Coronary artery (tissue), 2 donors: ENCODE results near the gene SIGLEC1.

Experiments
- DNase-seq: peaks from one replicate; pipeline ENCODE4 v3.0.0-alpha.2; 2017; ENCODE audit warnings: low spot score
- H3K27ac ChIP-seq, 2 donors: fragments of 200-600 bp; sonication (generic); one replicate each; pipeline ENCODE4 v1.5.1; 2016 to 2019
- H3K4me3 ChIP-seq: fragments of 200-600 bp; sonication (generic); 2 replicates; pipeline ENCODE4 v1.5.1; 2016; ENCODE audit warnings: mild to moderate bottlenecking, moderate library complexity
- TF ChIP-seq, protein P1 (sequence below): fragments of 200-600 bp; sonication (generic); IDR thresholded peaks from one replicate; pipeline ENCODE4 v1.5.1; 2019; ENCODE audit warnings: antibody characterized with exemption

The SIGLEC1 gene

DNA sequence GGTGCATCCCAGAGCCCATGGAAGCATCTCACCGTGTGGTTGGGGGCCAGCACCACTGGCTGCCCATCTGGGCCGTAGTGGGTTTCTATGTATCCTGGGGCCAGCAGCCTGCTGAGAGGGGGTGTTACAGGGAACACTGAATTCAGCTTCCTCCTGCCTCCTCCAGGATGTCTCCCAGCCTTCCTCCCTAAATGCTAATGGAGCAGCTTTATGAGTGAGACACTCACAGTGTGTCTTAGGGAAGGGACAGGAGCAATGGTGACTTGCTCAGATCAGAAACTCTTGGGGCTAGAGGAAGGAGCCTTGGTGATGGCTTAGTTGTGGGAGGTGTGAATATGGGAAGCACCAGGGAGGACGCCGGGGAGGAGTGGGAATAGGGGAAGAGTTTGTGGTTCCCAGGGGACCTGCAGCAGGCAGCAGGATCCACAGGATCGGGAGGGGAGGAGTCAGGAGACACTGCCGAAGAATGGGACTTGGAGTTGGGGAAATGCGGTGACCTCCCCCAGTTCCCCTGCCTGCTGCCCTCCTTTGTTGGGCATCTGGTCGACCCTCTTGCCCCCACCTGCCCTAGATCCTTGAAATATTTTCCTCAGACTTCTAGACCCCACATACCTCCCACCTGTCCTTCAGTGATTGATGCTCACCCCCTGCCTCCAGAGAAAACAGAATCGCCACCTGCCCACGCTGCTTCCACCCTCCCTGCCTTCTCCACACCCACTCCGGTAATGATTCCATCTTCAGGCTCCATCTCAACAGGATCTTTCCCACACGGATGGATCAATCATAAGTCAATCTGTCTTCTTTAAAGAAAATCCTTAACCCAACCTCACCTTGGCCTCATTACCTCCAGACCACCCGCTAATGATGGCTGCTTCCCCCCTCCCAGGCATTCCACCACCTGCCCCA lies 37.2 kb downstream of the SIGLEC1 start:
- no peak for DNase-seq

GRCh38 chr20:3674447-3674846 lies 38.0 kb downstream of the SIGLEC1 start:
- TF ChIP-seq, protein P1, sequence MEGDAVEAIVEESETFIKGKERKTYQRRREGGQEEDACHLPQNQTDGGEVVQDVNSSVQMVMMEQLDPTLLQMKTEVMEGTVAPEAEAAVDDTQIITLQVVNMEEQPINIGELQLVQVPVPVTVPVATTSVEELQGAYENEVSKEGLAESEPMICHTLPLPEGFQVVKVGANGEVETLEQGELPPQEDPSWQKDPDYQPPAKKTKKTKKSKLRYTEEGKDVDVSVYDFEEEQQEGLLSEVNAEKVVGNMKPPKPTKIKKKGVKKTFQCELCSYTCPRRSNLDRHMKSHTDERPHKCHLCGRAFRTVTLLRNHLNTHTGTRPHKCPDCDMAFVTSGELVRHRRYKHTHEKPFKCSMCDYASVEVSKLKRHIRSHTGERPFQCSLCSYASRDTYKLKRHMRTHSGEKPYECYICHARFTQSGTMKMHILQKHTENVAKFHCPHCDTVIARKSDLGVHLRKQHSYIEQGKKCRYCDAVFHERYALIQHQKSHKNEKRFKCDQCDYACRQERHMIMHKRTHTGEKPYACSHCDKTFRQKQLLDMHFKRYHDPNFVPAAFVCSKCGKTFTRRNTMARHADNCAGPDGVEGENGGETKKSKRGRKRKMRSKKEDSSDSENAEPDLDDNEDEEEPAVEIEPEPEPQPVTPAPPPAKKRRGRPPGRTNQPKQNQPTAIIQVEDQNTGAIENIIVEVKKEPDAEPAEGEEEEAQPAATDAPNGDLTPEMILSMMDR, result no peak
- no peak for DNase-seq
- Histone ChIP-seq H3K27ac (no peak overlapping the region), H3K4me3 (no peak overlapping the region)

More for the DNA sequence above, 37.2 kb downstream of the SIGLEC1 start:
- Histone ChIP-seq H3K4me3 (no peak overlapping the region), H3K27ac (no peak overlapping the region)
- TF ChIP-seq, protein P1, result no peak

- TF ChIP-seq, protein P1, result no peak
- H3K27ac ChIP-seq, result no peak overlapping the region
- no peak overlapping the region for H3K4me3 ChIP-seq
- no peak for DNase-seq
Measured at GRCh38 chr20:3673221-3674070, 39.0 kb downstream of the SIGLEC1 start.

GRCh38 chr20:3672547-3673171 lies 39.7 kb downstream of the SIGLEC1 start:
- no peak overlapping the region for H3K4me3 ChIP-seq
- TF ChIP-seq, protein P1, result no peak
- DNase-seq, result no peak
- H3K27ac ChIP-seq, result no peak overlapping the region

GRCh38 chr20:3671986-3672546 lies 40.3 kb downstream of the SIGLEC1 start:
- H3K27ac ChIP-seq, result no peak overlapping the region
- no peak for DNase-seq
- H3K4me3 ChIP-seq, result no peak overlapping the region
- TF ChIP-seq, protein P1, result no peak

- H3K27ac ChIP-seq, result no peak overlapping the region
- no peak for DNase-seq
- TF ChIP-seq, protein P1, result no peak
- H3K4me3 ChIP-seq, result no peak overlapping the region
Measured at GRCh38 chr20:3670945-3671344, 41.5 kb downstream of the SIGLEC1 start.
